G401.6 (cell line): Measurements from ENCODE around the gene CCL25.

Experiments used
- FAIRE-seq: peaks from 2 replicates; lab custom pipeline; 2012; peaks lifted over from hg19 to GRCh38; lab: Jason Lieb, UNC

CCL25 gene

GRCh38 chr19:8110931-8111330 is 58.4 kb downstream of the CCL25 start:
- FAIRE-seq: no peak

GRCh38 chr19:8111376-8111775 is 58.8 kb downstream of the CCL25 start:
- FAIRE-seq: no peak
